ENCODE results near the gene ANOS1.
A peak's percentile ranks its signal among the peaks of the same experiment; 100 is the strongest.

Gene ANOS1

DNA sequence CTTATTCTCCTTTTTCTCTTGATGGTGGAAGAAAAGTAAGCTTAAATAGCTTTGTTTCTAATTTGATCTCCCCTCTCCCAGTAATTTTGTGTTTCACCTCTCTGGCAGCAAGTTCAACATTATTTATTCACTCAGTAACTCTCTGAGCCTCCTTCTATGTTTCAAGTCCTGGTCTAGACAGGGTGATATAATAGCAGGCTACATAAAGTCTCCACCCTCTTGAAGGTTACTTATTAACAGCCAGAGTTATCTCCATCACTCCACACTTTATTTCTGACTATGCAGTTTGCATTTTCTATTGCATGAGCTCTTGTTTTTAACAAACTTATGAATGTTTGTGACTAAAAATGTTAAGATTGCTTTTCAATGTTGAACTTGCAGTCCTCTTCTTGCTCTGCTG, 17.8 kb upstream of the ANOS1 start:
- DNase-seq (ENCODE audit: low read depth): no peak
- TF ChIP-seq, protein P1, sequence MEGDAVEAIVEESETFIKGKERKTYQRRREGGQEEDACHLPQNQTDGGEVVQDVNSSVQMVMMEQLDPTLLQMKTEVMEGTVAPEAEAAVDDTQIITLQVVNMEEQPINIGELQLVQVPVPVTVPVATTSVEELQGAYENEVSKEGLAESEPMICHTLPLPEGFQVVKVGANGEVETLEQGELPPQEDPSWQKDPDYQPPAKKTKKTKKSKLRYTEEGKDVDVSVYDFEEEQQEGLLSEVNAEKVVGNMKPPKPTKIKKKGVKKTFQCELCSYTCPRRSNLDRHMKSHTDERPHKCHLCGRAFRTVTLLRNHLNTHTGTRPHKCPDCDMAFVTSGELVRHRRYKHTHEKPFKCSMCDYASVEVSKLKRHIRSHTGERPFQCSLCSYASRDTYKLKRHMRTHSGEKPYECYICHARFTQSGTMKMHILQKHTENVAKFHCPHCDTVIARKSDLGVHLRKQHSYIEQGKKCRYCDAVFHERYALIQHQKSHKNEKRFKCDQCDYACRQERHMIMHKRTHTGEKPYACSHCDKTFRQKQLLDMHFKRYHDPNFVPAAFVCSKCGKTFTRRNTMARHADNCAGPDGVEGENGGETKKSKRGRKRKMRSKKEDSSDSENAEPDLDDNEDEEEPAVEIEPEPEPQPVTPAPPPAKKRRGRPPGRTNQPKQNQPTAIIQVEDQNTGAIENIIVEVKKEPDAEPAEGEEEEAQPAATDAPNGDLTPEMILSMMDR (IDR thresholded peaks at IDR 0.05; ENCODE audit: low read length, missing control alignments): no peak
- H3K4me3 ChIP-seq (replicated peaks; ENCODE audit: low read depth, low read length): no peak overlapping the region

DNA sequence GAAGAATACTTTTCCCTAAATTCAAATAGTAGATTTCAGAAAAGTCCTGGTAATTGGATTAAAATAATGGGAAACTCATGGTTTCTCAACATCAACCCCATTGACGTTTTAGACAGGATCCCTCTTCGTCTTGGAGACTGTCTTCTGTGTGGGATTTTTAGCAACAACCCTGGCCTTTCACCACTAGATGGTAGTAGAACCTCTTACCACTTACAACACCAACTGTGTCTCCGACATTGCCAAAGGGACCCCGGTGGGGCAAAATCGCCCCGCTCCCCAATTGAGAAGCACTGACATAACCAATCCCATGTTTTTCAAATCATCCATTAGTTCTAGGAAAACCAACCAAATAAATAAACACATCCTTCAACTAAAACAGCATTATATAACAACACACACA, 16.9 kb upstream of the ANOS1 start:
- TF ChIP-seq, protein P1 (IDR thresholded peaks at IDR 0.05; ENCODE audit: low read length, missing control alignments): peak; percentile 60
- H3K4me3 ChIP-seq (replicated peaks; ENCODE audit: low read depth, low read length): no peak overlapping the region
- peak; percentile 52 for DNase-seq (ENCODE audit: low read depth)

DNA sequence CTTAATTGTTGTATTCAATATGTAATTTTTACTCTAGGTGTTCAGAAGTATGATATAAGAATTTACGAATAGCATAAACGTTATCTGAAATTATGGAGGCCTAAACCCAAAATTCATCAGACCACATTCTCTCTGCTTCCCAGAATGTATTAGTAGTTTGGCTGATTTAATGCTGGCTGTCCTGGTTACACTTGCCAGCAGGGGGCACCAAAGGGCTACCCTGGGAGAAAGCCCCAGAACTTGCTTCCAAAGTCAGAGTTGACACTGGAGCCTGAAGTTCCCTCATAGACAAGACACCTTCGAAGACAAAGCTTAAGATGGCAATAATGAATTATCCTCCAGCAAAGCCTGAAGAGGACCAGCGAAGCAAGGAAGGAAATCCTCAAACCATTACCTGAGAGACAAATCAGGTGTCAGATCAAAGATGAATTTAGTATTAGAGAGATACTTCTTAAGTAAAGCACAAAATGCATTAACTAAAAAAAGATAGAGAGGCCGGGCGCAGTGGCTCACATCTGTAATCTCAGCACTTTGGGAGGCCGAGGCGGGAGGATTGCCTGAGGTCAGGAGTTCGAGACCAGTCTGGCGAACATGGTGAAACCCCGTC, 11.3 kb upstream of the ANOS1 start:
- DNase-seq (ENCODE audit: low read depth): peak; percentile 48
- no peak overlapping the region for H3K4me3 ChIP-seq (replicated peaks; ENCODE audit: low read depth, low read length)
- TF ChIP-seq, protein P1 (IDR thresholded peaks at IDR 0.05; ENCODE audit: low read length, missing control alignments): peak; percentile 69

DNA sequence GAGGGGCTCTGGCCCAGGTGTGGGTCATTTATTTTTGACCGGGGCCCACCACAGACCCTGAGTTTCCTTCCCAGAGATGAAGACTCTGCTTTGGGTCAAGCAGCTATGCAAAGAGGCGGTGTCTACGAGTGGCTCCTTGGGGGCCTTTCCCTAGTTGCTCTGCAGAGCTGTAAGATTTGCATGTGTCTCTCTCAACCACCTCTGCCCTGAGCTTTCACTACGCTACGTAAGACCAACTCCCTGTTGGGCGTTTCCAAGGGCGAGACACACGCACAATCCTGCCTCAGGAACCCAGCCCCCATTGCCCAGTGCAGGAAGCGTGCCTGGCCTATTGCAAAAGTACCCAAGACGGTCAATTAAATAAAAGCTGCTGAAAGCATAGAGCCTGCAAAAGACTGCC, 10.0 kb upstream of the ANOS1 start:
- no peak for DNase-seq (ENCODE audit: low read depth)
- TF ChIP-seq, protein P1 (IDR thresholded peaks at IDR 0.05; ENCODE audit: low read length, missing control alignments): no peak
- H3K4me3 ChIP-seq (replicated peaks; ENCODE audit: low read depth, low read length): no peak overlapping the region

DNA sequence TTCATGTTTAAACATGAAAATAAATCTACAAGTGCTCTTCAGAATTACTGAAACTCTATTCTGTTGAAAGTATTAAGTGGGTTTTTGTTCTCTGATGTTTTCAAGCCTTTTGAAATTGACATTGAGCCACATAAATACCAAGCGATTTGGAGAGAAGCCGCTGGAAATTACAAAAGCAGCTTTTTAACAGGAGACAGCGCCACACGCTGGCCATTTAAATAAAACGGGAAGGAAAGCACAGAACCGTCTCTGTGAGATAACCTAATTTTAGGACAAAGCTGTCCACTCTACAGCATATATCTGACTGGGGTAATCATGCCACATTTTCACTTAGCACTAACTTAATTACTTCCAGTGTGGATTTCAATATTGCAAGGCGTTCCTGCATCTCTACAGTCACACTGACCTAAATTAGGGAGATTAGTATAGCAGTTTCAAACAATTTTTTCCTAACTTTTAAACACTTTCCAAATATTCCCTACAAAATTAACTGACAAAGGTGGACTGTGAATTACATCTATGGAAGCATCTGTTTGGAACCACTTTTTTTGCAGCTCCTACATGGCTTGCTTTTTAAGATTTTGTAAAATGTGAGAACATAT, 6.8 kb upstream of the ANOS1 start:
- H3K4me3 ChIP-seq (replicated peaks; ENCODE audit: low read depth, low read length): no peak overlapping the region
- TF ChIP-seq, protein P1 (IDR thresholded peaks at IDR 0.05; ENCODE audit: low read length, missing control alignments): peak; percentile 48
- peak; percentile 59 for DNase-seq (ENCODE audit: low read depth)

DNA sequence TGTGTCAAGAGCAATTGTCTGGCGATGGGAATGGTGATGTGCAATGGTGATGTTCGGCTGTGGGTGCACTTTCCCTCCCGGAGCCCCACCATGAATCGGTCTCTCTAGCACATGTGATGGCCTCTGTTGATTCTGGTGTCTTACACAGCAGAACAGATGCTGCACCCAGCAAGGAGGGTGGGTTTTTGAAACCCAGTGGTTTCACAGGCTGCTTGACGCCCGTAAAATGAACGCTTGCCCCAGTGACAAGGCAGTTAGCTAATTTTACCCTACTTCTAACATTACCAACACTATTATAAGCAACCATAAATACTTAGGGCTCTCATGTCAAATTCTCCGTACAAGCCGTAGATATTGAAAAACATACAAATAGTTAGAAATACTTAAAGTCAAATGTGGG, 5.9 kb upstream of the ANOS1 start:
- TF ChIP-seq, protein P1 (IDR thresholded peaks at IDR 0.05; ENCODE audit: low read length, missing control alignments): no peak
- DNase-seq (ENCODE audit: low read depth): no peak

More for the DNA sequence above, 5.9 kb upstream of the ANOS1 start:
- H3K4me3 ChIP-seq (replicated peaks; ENCODE audit: low read depth, low read length): no peak overlapping the region

Measured in fibroblast of pulmonary artery (primary cell).